HEK293T (cell line): ENCODE measurements around the gene UNC79.

Experiments used
- ARNT ChIP-seq: fragments of 450-650 bp; IDR thresholded peaks from 2 replicates; pipeline ENCODE4 v1.6.1; 2017; ENCODE audit warnings: mild to moderate bottlenecking
- BHLHE40 ChIP-seq: fragments of 450-650 bp; IDR thresholded peaks from 2 replicates; pipeline ENCODE4 v1.6.1; 2016; ENCODE audit warnings: mild to moderate bottlenecking, moderate library complexity, borderline replicate concordance
- CTBP1 ChIP-seq: fragments of 450-650 bp; IDR thresholded peaks from 2 replicates; pipeline ENCODE4 v1.6.1; 2016; ENCODE audit warnings: borderline replicate concordance
- ELF4 ChIP-seq: fragments of 450-650 bp; IDR thresholded peaks from 2 replicates; pipeline ENCODE4 v1.6.1; 2017; ENCODE audit warnings: antibody characterized with exemption
- FOXK2 ChIP-seq: fragments of 450-650 bp; IDR thresholded peaks from 2 replicates; pipeline ENCODE4 v1.6.1; 2016; ENCODE audit warnings: mild to moderate bottlenecking
- FOXM1 ChIP-seq: fragments of 450-650 bp; IDR thresholded peaks from 2 replicates; pipeline ENCODE4 v1.6.1; 2017; ENCODE audit warnings: mild to moderate bottlenecking, borderline replicate concordance
- HDGF ChIP-seq: fragments of 450-650 bp; IDR thresholded peaks from 2 replicates; pipeline ENCODE4 v1.6.1; 2017; ENCODE audit warnings: antibody characterized with exemption, borderline replicate concordance
- LEF1 ChIP-seq: fragments of 450-650 bp; IDR thresholded peaks from 2 replicates; pipeline ENCODE4 v1.6.1; 2017; ENCODE audit warnings: mild to moderate bottlenecking, borderline replicate concordance
- SP1 ChIP-seq: fragments of 450-650 bp; IDR thresholded peaks from 2 replicates; pipeline ENCODE4 v1.6.1; 2017
- TARDBP ChIP-seq: fragments of 450-650 bp; IDR thresholded peaks from 2 replicates; pipeline ENCODE4 v1.6.1; 2016
- ZNF384 ChIP-seq: fragments of 450-650 bp; IDR thresholded peaks from 2 replicates; pipeline ENCODE4 v1.6.1; 2016

DNA sequence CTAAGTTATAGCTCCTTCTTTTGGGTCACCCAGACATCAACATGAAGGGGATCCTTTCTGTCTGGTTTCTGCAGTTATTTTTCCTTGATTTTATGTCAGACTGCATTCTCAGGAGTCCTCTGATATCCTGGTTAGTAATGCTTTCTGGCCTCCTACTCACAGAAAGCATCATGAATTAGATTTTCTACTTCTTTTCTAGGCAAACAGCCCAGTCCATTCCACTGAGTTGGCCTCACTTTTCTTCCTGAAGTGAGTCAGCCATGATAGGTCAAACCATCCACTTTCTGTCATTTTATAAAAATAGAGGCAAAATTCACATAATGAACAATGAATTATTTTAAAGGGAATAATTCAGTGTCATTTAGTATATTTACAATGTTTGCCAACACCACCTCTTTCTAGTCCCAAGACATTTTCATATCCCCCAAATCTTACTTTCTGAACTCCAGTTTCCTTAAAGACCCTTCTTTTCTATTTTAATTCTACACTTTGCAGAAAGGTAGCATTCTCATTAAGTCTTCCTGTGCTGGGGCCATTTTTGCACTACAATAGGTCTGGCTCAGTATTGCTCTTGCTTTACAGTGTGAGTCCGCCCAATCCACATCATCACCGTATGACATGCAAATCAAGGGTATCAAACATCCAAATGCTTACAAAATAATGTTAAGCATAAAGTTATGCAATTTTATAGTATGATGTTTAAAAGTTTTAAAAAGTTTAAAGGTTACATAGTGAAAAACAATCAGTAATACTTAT is 95.1 kb downstream of the UNC79 start:
- TF ChIP-seq CTBP1 (no peak), BHLHE40 (no peak), ELF4 (no peak), FOXK2 (no peak), HDGF (no peak), ARNT (no peak), LEF1 (no peak), SP1 (no peak), TARDBP (no peak), ZNF384 (no peak), FOXM1 (no peak)
